T-helper 17 cell (primary cell): Measurements from ENCODE around the gene ZNF354B. TPM values are rescaled to one million over a fixed set of nuclear protein-coding genes. Genes with fewer than 3 reads are reported as not detected.
A peak's percentile ranks its signal among the peaks of the same experiment; 100 is the strongest.
"Not testable (repeated sequence)": the region's sequence is repeated elsewhere in the genome, so short reads cannot be mapped to it uniquely, and the experiment has no call there.

Experiments
- ATAC-seq: fragments of 150-1000 bp; cut with Tn5 transposase; 2 replicates; pipeline ENCODE4 v1.10.0; 2021; ENCODE audit warnings: mild to moderate bottlenecking, moderate library complexity
- DNase-seq, 3 donors: peaks; one replicate each; pipeline versions ENCODE4 v3.0.0 to v3.0.0-alpha.2; 2020 to 2021
- H3K9me3 ChIP-seq: one replicate; pipeline ENCODE4 v1.7.0; 2013; ENCODE audit warnings: low read length, mild to moderate bottlenecking; ENCODE audit not compliant: control insufficient read depth, poor library complexity, severe bottlenecking
- H3K27ac Mint-ChIP-seq: one replicate; pipeline ENCODE4 v1.8.0; 2022; ENCODE audit warnings: mild to moderate bottlenecking, moderate library complexity, mixed read lengths
- H3K27me3 Mint-ChIP-seq: one replicate; pipeline ENCODE4 v1.8.0; 2022; ENCODE audit warnings: mixed read lengths
- H3K36me3 Mint-ChIP-seq: one replicate; pipeline ENCODE4 v1.8.0; 2022; ENCODE audit warnings: low read depth, mixed read lengths
- H3K4me1 Mint-ChIP-seq: one replicate; pipeline ENCODE4 v1.8.0; 2022; ENCODE audit warnings: mild to moderate bottlenecking, mixed read lengths
- H3K4me3 Mint-ChIP-seq: one replicate; pipeline ENCODE4 v1.8.0; 2022; ENCODE audit warnings: mild to moderate bottlenecking, moderate library complexity, mixed read lengths
- total RNA-seq, 4 donors: library from RNA in 2 of 4; stranded (reverse) in 2 of 4; gene quantifications; one replicate each; pipeline ENCODE4 v1.2.3 and lab custom pipeline; 2022 to 2026

ZNF354B gene
- total RNA-seq, 2 donors from 2014 or later: 8.8 to 9.8 TPM

GRCh38 chr5:178849316-178849715, 10.4 kb upstream of the ZNF354B start:
- DNase-seq (no peak), ATAC-seq (no peak)
- no peaks in the 10 kb centered on the region for H3K36me3 Mint-ChIP-seq
- no peak overlapping the region for H3K27ac Mint-ChIP-seq
- H3K9me3 ChIP-seq: no peaks in the 10 kb centered on the region
- H3K4me3 Mint-ChIP-seq: no peak overlapping the region
- H3K27me3 Mint-ChIP-seq: peaks cover 23% of the 10 kb centered on the region
- no peaks in the 10 kb centered on the region for H3K4me1 Mint-ChIP-seq

DNA sequence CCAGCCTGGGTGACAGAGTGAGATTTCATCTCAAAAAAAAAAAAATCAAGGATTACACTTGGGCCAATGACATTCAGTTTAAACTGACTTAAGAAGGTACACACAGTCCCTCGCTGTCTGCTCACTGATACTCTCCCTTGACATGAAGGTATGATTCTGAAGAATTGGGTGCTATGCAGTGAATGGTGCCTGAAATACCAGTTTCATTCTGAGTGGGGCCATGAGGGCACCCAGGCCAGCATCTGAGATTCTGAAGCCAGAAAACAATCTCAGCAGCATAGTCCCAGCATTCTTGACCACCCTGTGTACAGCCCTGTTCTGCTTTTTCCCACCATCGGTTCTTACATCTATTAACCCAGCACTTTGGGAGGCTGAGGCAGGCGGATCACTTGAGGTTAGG, 7.8 kb upstream of the ZNF354B start:
- no peaks in the 10 kb centered on the region for H3K4me1 Mint-ChIP-seq
- DNase-seq: no peak
- ATAC-seq: no peak
- no peaks in the 10 kb centered on the region for H3K36me3 Mint-ChIP-seq
- no peak overlapping the region for H3K27ac Mint-ChIP-seq
- no peak overlapping the region for H3K4me3 Mint-ChIP-seq
- peaks cover 35% of the 10 kb centered on the region for H3K27me3 Mint-ChIP-seq
- no peaks in the 10 kb centered on the region for H3K9me3 ChIP-seq

DNA sequence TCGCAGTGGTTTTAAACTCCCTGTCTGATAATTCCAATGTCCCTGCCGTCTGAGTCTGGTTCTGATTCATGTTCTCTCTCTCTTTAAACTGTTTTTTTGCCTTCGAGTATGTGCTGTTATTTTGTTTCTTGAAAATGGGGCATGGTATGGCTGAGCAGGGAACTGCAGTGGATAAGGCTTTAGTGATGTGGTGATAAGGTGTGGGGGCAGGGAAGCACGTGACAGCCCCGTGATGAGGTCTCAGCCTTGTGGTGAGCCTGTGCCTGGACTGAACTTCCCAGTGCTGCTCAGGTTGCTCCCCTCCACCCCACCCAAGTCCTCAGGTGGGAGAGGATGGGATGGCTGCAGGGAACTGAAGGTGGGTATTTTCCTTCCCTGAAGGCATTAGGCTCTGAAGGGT, 5.5 kb upstream of the ZNF354B start:
- peaks cover 5% of the 10 kb centered on the region for H3K4me1 Mint-ChIP-seq
- no peak overlapping the region for H3K27ac Mint-ChIP-seq
- no peak for ATAC-seq

GRCh38 chr5:178860615-178861014, 862 bp downstream of the ZNF354B start:
- H3K36me3 Mint-ChIP-seq, H3K27me3 Mint-ChIP-seq, H3K9me3 ChIP-seq, ATAC-seq, DNase-seq: not testable (repeated sequence)
- Mint-ChIP-seq H3K4me1 (peaks cover 25% of the 10 kb centered on the region), H3K4me3 (peak overlapping the region; percentile 88), H3K27ac (peak overlapping the region; percentile 46)

More for the DNA sequence above, 5.5 kb upstream of the ZNF354B start:
- no peak overlapping the region for H3K4me3 Mint-ChIP-seq
- H3K27me3 Mint-ChIP-seq: peaks cover 35% of the 10 kb centered on the region
- H3K36me3 Mint-ChIP-seq: no peaks in the 10 kb centered on the region
- no peak for DNase-seq
- H3K9me3 ChIP-seq: no peaks in the 10 kb centered on the region

DNA sequence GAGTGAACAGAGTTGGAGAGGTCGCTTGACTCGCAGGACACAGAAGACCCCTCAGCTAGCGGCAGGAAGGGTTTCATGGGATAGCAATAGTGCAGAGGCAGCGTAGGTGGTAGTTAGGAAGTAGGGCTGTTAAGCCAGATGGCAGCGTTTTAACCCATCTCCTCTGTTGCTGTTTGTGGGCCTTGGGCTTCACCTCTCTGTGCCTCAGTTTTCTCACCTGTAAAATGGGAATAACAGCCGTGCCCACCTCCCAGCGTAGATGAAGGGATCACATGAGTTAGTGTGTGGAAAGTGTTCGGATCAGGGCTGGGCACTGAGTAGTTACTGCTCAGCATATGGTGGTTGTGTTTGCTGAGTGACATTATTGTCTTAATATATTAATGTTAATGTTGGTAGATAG, 1.9 kb downstream of the ZNF354B start:
- H3K4me1 Mint-ChIP-seq: peaks cover 25% of the 10 kb centered on the region
- DNase-seq: no peak
- H3K4me3 Mint-ChIP-seq: peak overlapping the region; percentile 81
- peak overlapping the region; percentile 46 for H3K27ac Mint-ChIP-seq
- no peaks in the 10 kb centered on the region for H3K9me3 ChIP-seq
- peaks cover 5% of the 10 kb centered on the region for H3K36me3 Mint-ChIP-seq
- ATAC-seq: no peak
- no peaks in the 10 kb centered on the region for H3K27me3 Mint-ChIP-seq

DNA sequence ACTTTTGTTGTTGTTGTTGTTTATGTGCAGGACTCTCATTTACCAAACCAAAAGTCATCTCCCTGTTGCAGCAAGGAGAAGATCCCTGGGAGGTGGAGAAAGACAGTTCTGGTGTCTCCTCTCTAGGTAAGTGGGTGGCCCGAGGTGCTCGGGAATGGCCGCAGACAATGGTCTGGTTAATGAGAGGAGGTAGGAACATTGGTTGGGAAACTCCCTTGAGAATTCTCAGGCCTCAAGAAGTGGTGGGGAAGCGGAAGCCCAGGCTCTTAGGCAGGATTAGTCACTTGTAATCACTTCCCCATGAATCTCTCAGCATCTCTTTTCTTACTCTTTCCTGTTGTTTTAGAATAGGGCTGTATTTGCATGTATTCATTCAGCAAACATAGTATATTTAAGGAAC, 7.2 kb downstream of the ZNF354B start:
- H3K4me3 Mint-ChIP-seq: no peak overlapping the region
- H3K36me3 Mint-ChIP-seq: peaks cover 19% of the 10 kb centered on the region
- H3K27me3 Mint-ChIP-seq: no peaks in the 10 kb centered on the region
- H3K27ac Mint-ChIP-seq: no peak overlapping the region
- ATAC-seq (no peak), DNase-seq (no peak)
- H3K4me1 Mint-ChIP-seq: peaks cover 10% of the 10 kb centered on the region
- no peaks in the 10 kb centered on the region for H3K9me3 ChIP-seq

GRCh38 chr5:178869577-178869976, 9.8 kb downstream of the ZNF354B start:
- H3K4me1 Mint-ChIP-seq: peaks cover 2% of the 10 kb centered on the region
- H3K4me3 Mint-ChIP-seq: no peak overlapping the region
- no peak overlapping the region for H3K27ac Mint-ChIP-seq
- no peaks in the 10 kb centered on the region for H3K27me3 Mint-ChIP-seq
- DNase-seq: no peak
- peaks cover 8% of the 10 kb centered on the region for H3K9me3 ChIP-seq
- peaks cover 30% of the 10 kb centered on the region for H3K36me3 Mint-ChIP-seq
- no peak for ATAC-seq

DNA sequence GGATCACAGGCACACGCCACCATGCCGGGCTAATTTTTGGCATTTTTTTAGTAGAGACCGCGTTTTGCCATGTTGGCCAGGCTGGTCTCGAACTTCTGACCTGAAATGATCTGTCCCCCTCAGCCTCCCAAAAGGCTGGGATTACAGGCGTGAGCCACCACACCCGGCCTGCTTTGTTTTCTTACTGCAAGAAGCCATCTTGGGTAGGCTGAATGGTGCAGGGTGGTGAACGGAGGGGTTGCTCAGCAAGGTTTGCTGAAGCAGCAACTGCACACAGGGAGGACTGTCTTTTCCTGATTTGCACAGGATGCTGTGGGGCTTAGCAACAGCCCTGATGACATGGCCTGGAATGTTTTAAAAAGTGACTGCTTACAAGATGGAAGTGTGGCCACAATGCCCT, 10.7 kb downstream of the ZNF354B start:
- no peak overlapping the region for H3K4me3 Mint-ChIP-seq
- DNase-seq: no peak
- no peaks in the 10 kb centered on the region for H3K27me3 Mint-ChIP-seq

DNA sequence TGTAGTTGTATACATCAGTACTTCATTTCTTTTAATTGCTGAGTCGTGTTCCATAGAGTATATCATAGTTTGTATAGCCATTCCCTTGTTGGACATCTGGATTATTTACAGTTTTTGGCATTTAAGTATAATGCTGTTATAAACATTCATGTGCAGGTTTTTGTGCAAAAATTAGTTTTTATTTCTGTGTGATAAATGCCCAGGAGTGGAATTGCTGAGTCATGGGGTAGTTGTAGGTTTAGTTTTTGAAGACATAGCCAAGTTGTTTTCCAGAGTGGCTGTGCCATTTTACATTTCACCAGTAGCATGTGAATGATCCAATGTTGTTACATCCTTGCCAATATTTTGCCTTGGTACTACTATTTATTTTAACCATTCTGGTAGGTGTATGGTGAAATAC, 12.5 kb downstream of the ZNF354B start:
- no peak for DNase-seq
- H3K4me3 Mint-ChIP-seq: no peak overlapping the region
- peaks cover 2% of the 10 kb centered on the region for H3K4me1 Mint-ChIP-seq
- no peak for ATAC-seq
- peaks cover 23% of the 10 kb centered on the region for H3K9me3 ChIP-seq
- no peak overlapping the region for H3K27ac Mint-ChIP-seq
- no peaks in the 10 kb centered on the region for H3K27me3 Mint-ChIP-seq
- H3K36me3 Mint-ChIP-seq: peaks cover 35% of the 10 kb centered on the region

More for the DNA sequence above, 10.7 kb downstream of the ZNF354B start:
- H3K9me3 ChIP-seq: peaks cover 14% of the 10 kb centered on the region
- peaks cover 2% of the 10 kb centered on the region for H3K4me1 Mint-ChIP-seq
- H3K27ac Mint-ChIP-seq: no peak overlapping the region
- peaks cover 31% of the 10 kb centered on the region for H3K36me3 Mint-ChIP-seq
- ATAC-seq: no peak

DNA sequence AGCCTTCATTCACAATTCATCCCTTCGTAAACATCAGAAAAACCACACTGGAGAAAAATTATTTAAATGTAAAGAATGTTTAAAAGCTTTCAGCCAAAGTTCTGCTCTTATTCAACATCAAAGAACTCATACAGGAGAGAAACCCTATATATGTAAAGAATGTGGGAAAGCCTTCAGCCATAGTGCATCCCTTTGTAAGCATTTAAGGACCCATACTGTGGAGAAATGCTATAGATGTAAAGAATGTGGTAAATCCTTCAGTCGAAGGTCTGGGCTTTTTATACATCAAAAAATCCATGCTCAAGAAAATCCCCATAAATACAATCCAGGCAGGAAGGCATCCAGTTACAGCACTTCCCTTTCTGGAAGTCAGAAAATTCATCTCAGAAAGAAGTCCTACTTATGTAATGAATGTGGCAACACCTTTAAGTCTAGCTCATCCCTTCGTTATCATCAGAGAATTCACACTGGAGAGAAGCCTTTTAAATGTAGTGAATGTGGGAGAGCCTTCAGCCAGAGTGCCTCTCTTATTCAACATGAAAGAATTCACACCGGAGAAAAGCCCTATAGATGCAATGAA, 23.5 kb downstream of the ZNF354B start:
- not testable (repeated sequence) for H3K27me3 Mint-ChIP-seq, H3K36me3 Mint-ChIP-seq, H3K27ac Mint-ChIP-seq

GRCh38 chr5:178883815-178884430, 24.2 kb downstream of the ZNF354B start:
- DNase-seq (no peak), ATAC-seq (no peak)
- no peak overlapping the region for H3K4me3 Mint-ChIP-seq
- no peak overlapping the region for H3K27ac Mint-ChIP-seq
- peaks cover 23% of the 10 kb centered on the region for H3K9me3 ChIP-seq
- no peaks in the 10 kb centered on the region for H3K27me3 Mint-ChIP-seq
- no peaks in the 10 kb centered on the region for H3K4me1 Mint-ChIP-seq
- H3K36me3 Mint-ChIP-seq: peaks cover 9% of the 10 kb centered on the region

More for the DNA sequence above, 23.5 kb downstream of the ZNF354B start:
- not testable (repeated sequence) for H3K4me1 Mint-ChIP-seq, DNase-seq, ATAC-seq, H3K4me3 Mint-ChIP-seq
- H3K9me3 ChIP-seq: peaks cover 29% of the 10 kb centered on the region

DNA sequence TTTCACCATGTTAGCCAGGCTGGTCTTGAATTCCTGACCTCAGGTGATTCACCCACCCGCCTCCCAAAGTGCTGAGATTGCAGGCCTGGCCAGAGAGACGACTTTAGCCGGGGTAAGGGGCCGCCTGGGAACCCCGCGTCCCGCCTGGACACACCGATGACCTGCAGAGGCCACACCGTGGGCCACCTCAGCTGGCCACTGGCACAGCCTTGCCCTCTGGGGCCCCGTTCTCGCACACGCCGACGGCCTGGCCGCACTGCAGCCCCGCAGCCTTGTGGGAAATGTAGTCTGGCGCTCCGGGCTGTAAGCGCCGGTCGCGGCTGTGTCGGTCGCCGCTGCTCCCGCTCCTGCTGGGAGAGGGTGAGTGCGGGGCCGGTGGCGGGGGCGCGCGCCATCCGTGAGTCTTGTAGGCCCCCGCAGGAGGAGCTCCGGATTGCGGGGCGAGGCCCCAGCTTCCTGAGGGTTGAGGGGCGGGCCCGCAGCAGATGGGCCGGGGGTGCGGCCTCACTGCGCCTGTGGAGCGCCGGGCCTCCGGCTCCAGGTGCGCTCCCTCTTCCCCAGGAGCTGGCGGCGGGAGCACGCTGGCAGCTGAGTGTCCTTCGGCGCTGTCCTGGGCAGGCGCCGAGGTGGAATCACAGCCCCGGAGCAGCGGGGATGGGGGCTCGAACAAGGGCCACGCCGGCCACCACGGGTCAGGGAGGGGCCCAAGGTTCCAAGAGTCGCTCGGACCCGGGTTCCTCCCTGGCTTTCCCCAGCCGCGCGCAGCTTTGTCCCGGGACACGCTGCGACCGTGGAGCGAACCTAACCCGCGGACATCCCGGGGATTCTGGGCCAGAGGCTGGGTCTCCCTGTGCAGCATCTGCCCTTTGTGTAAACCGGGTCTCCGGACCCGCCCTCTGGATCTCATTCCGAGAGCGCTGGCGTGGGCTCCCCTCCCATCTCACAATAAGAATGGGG, 36.1 kb downstream of the ZNF354B start, which contains the start of gene ZFP2:
ZFP2 (plus strand) TSS at position 299 of the 957 bp plus-strand sequence. CDS start 35,401 bp downstream, outside the sequence.
- DNase-seq (peak in 1 of 3 donors; percentile 5), ATAC-seq (peak; percentile 89)
- Mint-ChIP-seq H3K36me3 (peaks cover 2% of the 10 kb centered on the region), H3K27me3 (no peaks in the 10 kb centered on the region), H3K27ac (peak within 1 kb of the TSS; percentile 45), H3K4me3 (peak within 1 kb of the TSS; percentile 85), H3K4me1 (no peaks in the 10 kb centered on the region)
- H3K9me3 ChIP-seq: no peaks in the 10 kb centered on the region

DNA sequence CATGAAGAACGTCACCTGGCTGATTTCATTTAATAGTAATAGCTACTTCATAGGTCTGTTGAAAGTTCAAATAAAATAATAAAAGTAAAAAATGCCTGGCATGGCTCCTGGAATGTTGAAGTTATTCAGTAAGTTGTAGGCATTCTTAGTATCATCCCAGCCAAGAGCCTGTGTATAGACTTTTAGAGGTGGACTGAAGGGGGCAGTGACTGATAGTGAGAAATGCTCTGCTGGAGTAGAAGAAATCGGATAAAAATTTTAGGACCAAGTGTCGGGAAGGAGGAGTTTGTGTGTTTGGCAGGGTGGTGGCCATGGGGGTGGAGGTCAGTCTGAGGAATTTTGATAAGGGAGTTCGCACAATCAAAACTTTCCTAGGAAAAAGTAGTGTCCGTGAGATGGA, 39.5 kb downstream of the ZNF354B start:
- no peaks in the 10 kb centered on the region for H3K9me3 ChIP-seq
- H3K36me3 Mint-ChIP-seq: peaks cover 4% of the 10 kb centered on the region
- no peaks in the 10 kb centered on the region for H3K4me1 Mint-ChIP-seq
- H3K27me3 Mint-ChIP-seq: no peaks in the 10 kb centered on the region
- DNase-seq (no peak), ATAC-seq (no peak)
- no peak overlapping the region for H3K4me3 Mint-ChIP-seq
- no peak overlapping the region for H3K27ac Mint-ChIP-seq
